Measurements from ENCODE around the gene FSTL4. TPM values are rescaled to one million over a fixed set of nuclear protein-coding genes. Genes with fewer than 3 reads are reported as not detected.

The FSTL4 gene
- polyA plus RNA-seq, 4 donors = 0.25 to 1.5 TPM; not detected in 2

DNA sequence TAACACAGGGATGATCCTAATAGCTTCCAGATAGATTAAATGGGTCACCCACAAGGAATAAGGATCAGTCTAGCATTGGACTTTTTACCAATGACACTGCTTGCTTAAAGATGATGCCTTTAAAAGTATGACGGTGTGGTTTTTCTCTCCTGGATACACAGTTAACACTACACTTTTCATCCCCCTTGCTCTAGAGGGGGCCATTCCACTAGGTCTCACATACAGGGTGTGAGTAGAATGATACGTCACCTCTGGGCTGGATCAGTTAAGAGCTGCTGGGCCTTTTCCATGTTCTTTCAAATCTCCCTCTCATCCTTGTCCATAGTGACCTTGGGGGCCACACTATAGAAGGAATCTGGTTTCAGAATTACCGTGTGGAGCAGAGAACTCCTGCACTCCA lies 140.6 kb downstream of the FSTL4 start:
- Histone ChIP-seq H3K4me3 (ENCODE audit: low read depth in 1 of 3, low read length in 3 of 3) (no peak overlapping the region), H3K4me1 (ENCODE audit: control insufficient read depth in 3 of 3, insufficient read depth in 2 of 3, low read depth in 1 of 3, low read length in 2 of 3) (no peaks in the 10 kb centered on the region), H3K27ac (ENCODE audit: low read depth in 1 of 3, low read length in 2 of 3) (no peak overlapping the region), H3K9me3 (ENCODE audit: control insufficient read depth in 2 of 2, insufficient read depth in 1 of 2, low read depth in 1 of 2, low read length in 1 of 2) (no peaks in the 10 kb centered on the region), H3K27me3 (ENCODE audit: control insufficient read depth in 3 of 3, insufficient read depth in 3 of 3, low read length in 3 of 3) (peaks cover 0 to 15% (median 0%) of the 10 kb centered on the region in 3 donors), H3K36me3 (ENCODE audit: control insufficient read depth in 3 of 3, insufficient read depth in 2 of 3, low read depth in 1 of 3, low read length in 3 of 3) (no peaks in the 10 kb centered on the region)
- 75 to 87% (median 78%) methylated on average over 3 of the region's 3 CpGs for WGBS, 3 donors
- no peak for DNase-seq
- no peak for FAIRE-seq

DNA sequence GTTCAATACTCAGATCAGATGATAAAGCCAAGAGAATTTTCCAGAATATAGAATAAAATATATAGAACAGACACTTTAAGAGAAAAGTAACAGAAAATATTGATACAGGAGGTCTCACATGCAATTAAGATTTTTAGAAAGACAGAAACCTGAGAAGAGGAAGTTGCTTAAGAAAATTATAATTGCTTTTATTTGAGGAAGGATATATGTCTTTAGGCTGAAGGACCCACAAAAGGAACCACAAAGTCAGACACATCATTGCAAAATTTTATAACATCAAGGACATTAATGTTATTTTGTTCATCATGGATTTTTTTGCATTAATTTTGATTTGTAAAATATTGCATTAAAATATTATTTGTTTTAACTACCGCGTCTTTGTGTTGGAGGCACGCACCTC lies 141.5 kb downstream of the FSTL4 start:
- DNase-seq = no peak

GRCh38 chr5:133469846-133470245 lies 142.5 kb downstream of the FSTL4 start:
- WGBS, 3 donors = 81 to 87% (median 85%) methylated on average over 7 of the region's 7 CpGs
- FAIRE-seq = no peak
- Histone ChIP-seq H3K36me3 (ENCODE audit: control insufficient read depth in 3 of 3, insufficient read depth in 2 of 3, low read depth in 1 of 3, low read length in 3 of 3) (no peaks in the 10 kb centered on the region), H3K4me3 (ENCODE audit: low read depth in 1 of 3, low read length in 3 of 3) (no peak overlapping the region), H3K9me3 (ENCODE audit: control insufficient read depth in 2 of 2, insufficient read depth in 1 of 2, low read depth in 1 of 2, low read length in 1 of 2) (no peaks in the 10 kb centered on the region), H3K4me1 (ENCODE audit: control insufficient read depth in 3 of 3, insufficient read depth in 2 of 3, low read depth in 1 of 3, low read length in 2 of 3) (no peaks in the 10 kb centered on the region), H3K27ac (ENCODE audit: low read depth in 1 of 3, low read length in 2 of 3) (no peak overlapping the region), H3K27me3 (ENCODE audit: control insufficient read depth in 3 of 3, insufficient read depth in 3 of 3, low read length in 3 of 3) (peaks cover 0 to 10% (median 0%) of the 10 kb centered on the region in 3 donors)
- DNase-seq = no peak

More for the DNA sequence above, 141.5 kb downstream of the FSTL4 start:
- H3K4me3 ChIP-seq (ENCODE audit: low read depth in 1 of 3, low read length in 3 of 3) = no peak overlapping the region
- H3K36me3 ChIP-seq (ENCODE audit: control insufficient read depth in 3 of 3, insufficient read depth in 2 of 3, low read depth in 1 of 3, low read length in 3 of 3) = no peaks in the 10 kb centered on the region
- peak; percentile 51 for FAIRE-seq
- H3K4me1 ChIP-seq (ENCODE audit: control insufficient read depth in 3 of 3, insufficient read depth in 2 of 3, low read depth in 1 of 3, low read length in 2 of 3) = no peaks in the 10 kb centered on the region
- H3K27ac ChIP-seq (ENCODE audit: low read depth in 1 of 3, low read length in 2 of 3) = no peak overlapping the region
- H3K27me3 ChIP-seq (ENCODE audit: control insufficient read depth in 3 of 3, insufficient read depth in 3 of 3, low read length in 3 of 3) = peaks cover 0 to 14% (median 0%) of the 10 kb centered on the region in 3 donors
- WGBS, 3 donors = 89 to 94% (median 90%) methylated on average over 3 of the region's 3 CpGs
- H3K9me3 ChIP-seq (ENCODE audit: control insufficient read depth in 2 of 2, insufficient read depth in 1 of 2, low read depth in 1 of 2, low read length in 1 of 2) = no peaks in the 10 kb centered on the region

DNA sequence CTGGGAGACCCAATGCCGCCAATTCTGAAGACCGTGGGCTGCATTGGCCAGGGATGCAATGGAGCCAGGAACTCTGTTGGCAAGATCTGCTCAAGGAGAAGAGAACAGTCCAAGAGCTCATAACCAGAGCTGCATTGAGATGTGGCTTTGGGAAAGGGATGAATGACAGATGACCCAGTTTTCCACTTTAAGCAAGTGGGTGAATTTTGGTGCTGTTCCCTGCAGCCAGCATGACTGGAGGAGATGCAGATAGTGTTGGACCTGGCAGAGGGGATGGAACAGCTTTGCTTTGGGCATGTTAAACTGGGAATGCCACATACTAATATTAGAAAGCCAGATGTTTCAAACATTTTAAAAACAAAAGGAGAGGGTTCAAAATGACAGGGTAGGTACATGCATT lies 143.1 kb downstream of the FSTL4 start:
- no peaks in the 10 kb centered on the region for H3K36me3 ChIP-seq (ENCODE audit: control insufficient read depth in 3 of 3, insufficient read depth in 2 of 3, low read depth in 1 of 3, low read length in 3 of 3)
- WGBS, 3 donors = 91 to 98% (median 91%) methylated on average over 2 of the region's 2 CpGs
- FAIRE-seq = no peak

DNA sequence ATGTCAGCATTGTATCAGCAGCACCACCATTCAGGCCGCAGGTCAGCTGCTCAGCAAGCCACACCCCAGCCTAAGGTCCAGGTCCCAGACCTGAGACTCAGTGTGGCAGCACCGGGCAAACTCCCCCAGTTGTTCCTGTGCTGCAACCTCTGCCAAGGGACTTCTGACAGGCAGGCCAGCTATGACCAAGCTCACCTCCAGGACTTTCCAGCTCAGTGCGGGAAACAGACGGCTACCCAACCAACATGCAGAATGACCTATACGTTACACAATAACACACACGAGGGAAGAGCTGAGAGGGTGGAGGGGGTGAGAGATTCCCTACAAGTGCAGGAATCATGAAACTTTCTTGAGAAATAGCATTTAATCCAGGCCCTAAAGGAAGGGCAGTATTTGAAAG lies 143.7 kb downstream of the FSTL4 start:
- FAIRE-seq (no peak), DNase-seq (no peak)
- Histone ChIP-seq H3K9me3 (ENCODE audit: control insufficient read depth in 2 of 2, insufficient read depth in 1 of 2, low read depth in 1 of 2, low read length in 1 of 2) (no peaks in the 10 kb centered on the region), H3K27me3 (ENCODE audit: control insufficient read depth in 3 of 3, insufficient read depth in 3 of 3, low read length in 3 of 3) (peaks cover 0 to 2% (median 0%) of the 10 kb centered on the region in 3 donors), H3K36me3 (ENCODE audit: control insufficient read depth in 3 of 3, insufficient read depth in 2 of 3, low read depth in 1 of 3, low read length in 3 of 3) (no peaks in the 10 kb centered on the region), H3K4me3 (ENCODE audit: low read depth in 1 of 3, low read length in 3 of 3) (no peak overlapping the region), H3K4me1 (ENCODE audit: control insufficient read depth in 3 of 3, insufficient read depth in 2 of 3, low read depth in 1 of 3, low read length in 2 of 3) (no peaks in the 10 kb centered on the region), H3K27ac (ENCODE audit: low read depth in 1 of 3, low read length in 2 of 3) (no peak overlapping the region)
- WGBS, 3 donors = 68 to 80% (median 77%) methylated on average over 6 of the region's 6 CpGs

More for the DNA sequence above, 143.1 kb downstream of the FSTL4 start:
- no peaks in the 10 kb centered on the region for H3K4me1 ChIP-seq (ENCODE audit: control insufficient read depth in 3 of 3, insufficient read depth in 2 of 3, low read depth in 1 of 3, low read length in 2 of 3)
- H3K27me3 ChIP-seq (ENCODE audit: control insufficient read depth in 3 of 3, insufficient read depth in 3 of 3, low read length in 3 of 3) = peaks cover 0 to 6% (median 0%) of the 10 kb centered on the region in 3 donors
- H3K4me3 ChIP-seq (ENCODE audit: low read depth in 1 of 3, low read length in 3 of 3) = no peak overlapping the region
- no peak overlapping the region for H3K27ac ChIP-seq (ENCODE audit: low read depth in 1 of 3, low read length in 2 of 3)
- H3K9me3 ChIP-seq (ENCODE audit: control insufficient read depth in 2 of 2, insufficient read depth in 1 of 2, low read depth in 1 of 2, low read length in 1 of 2) = no peaks in the 10 kb centered on the region
- no peak for DNase-seq

GRCh38 chr5:133467826-133468463 lies 144.4 kb downstream of the FSTL4 start:
- no peak for DNase-seq
- no peaks in the 10 kb centered on the region for H3K36me3 ChIP-seq (ENCODE audit: control insufficient read depth in 3 of 3, insufficient read depth in 2 of 3, low read depth in 1 of 3, low read length in 3 of 3)
- 72 to 73% (median 72%) methylated on average over 4 of the region's 4 CpGs for WGBS, 3 donors
- FAIRE-seq = no peak
- peaks cover 0 to 2% (median 0%) of the 10 kb centered on the region in 3 donors for H3K27me3 ChIP-seq (ENCODE audit: control insufficient read depth in 3 of 3, insufficient read depth in 3 of 3, low read length in 3 of 3)
- H3K4me3 ChIP-seq (ENCODE audit: low read depth in 1 of 3, low read length in 3 of 3) = no peak overlapping the region
- no peaks in the 10 kb centered on the region for H3K9me3 ChIP-seq (ENCODE audit: control insufficient read depth in 2 of 2, insufficient read depth in 1 of 2, low read depth in 1 of 2, low read length in 1 of 2)
- H3K27ac ChIP-seq (ENCODE audit: low read depth in 1 of 3, low read length in 2 of 3) = no peak overlapping the region
- no peaks in the 10 kb centered on the region for H3K4me1 ChIP-seq (ENCODE audit: control insufficient read depth in 3 of 3, insufficient read depth in 2 of 3, low read depth in 1 of 3, low read length in 2 of 3)

- no peak for FAIRE-seq
- H3K9me3 ChIP-seq (ENCODE audit: control insufficient read depth in 2 of 2, insufficient read depth in 1 of 2, low read depth in 1 of 2, low read length in 1 of 2) = no peaks in the 10 kb centered on the region
- H3K27ac ChIP-seq (ENCODE audit: low read depth in 1 of 3, low read length in 2 of 3) = no peak overlapping the region
- H3K27me3 ChIP-seq (ENCODE audit: control insufficient read depth in 3 of 3, insufficient read depth in 3 of 3, low read length in 3 of 3) = peaks cover 0 to 2% (median 0%) of the 10 kb centered on the region in 3 donors
- 62 to 73% (median 69%) methylated on average over 7 of the region's 7 CpGs for WGBS, 3 donors
- no peak overlapping the region for H3K4me3 ChIP-seq (ENCODE audit: low read depth in 1 of 3, low read length in 3 of 3)
- no peak for DNase-seq
- H3K36me3 ChIP-seq (ENCODE audit: control insufficient read depth in 3 of 3, insufficient read depth in 2 of 3, low read depth in 1 of 3, low read length in 3 of 3) = no peaks in the 10 kb centered on the region
- no peaks in the 10 kb centered on the region for H3K4me1 ChIP-seq (ENCODE audit: control insufficient read depth in 3 of 3, insufficient read depth in 2 of 3, low read depth in 1 of 3, low read length in 2 of 3)
Measured at GRCh38 chr5:133467335-133467779, 145.0 kb downstream of the FSTL4 start.

DNA sequence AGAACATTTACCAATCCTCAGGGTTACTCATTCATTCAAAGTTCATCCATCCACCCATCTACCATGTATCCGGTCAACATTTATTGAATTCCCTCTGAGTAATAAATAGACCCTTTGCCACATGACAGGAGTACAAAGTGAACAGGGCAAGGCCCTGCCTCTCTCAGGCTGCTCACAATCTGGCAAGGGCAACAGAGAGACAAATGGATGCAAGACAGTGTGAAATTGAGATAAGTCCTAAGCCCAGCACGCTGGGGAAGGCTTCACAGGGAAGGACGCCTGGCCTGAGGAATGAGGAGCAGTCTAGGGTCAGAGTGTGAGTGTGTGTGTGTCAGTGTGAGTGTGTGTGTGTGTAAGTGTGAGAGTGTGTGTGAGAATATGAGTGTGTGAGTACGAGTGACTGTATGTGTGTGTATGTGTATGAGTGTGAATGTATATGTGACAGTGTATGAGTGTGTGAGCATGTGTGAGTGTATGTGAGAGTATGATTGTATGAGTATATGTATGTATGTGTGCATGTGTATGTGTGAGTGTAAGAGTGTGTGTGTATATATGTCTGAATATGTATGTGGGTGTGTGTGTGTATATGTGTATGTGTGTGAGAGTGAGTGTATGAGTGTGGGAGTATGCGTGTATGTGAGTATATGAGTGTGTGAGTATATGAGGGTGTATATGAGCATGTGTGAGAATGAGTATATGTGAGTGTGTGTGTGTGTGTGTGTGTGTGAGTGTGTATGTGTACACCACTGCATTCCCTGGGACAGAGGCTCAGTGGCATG lies 145.6 kb downstream of the FSTL4 start:
- no peak for FAIRE-seq
- Histone ChIP-seq H3K27ac (ENCODE audit: low read depth in 1 of 3, low read length in 2 of 3) (no peak overlapping the region), H3K9me3 (ENCODE audit: control insufficient read depth in 2 of 2, insufficient read depth in 1 of 2, low read depth in 1 of 2, low read length in 1 of 2) (no peaks in the 10 kb centered on the region), H3K4me1 (ENCODE audit: control insufficient read depth in 3 of 3, insufficient read depth in 2 of 3, low read depth in 1 of 3, low read length in 2 of 3) (no peaks in the 10 kb centered on the region), H3K36me3 (ENCODE audit: control insufficient read depth in 3 of 3, insufficient read depth in 2 of 3, low read depth in 1 of 3, low read length in 3 of 3) (no peaks in the 10 kb centered on the region), H3K4me3 (ENCODE audit: low read depth in 1 of 3, low read length in 3 of 3) (no peak overlapping the region), H3K27me3 (ENCODE audit: control insufficient read depth in 3 of 3, insufficient read depth in 3 of 3, low read length in 3 of 3) (peaks cover 0 to 2% (median 0%) of the 10 kb centered on the region in 3 donors)
- 88 to 93% (median 91%) methylated on average over 5 of the region's 5 CpGs for WGBS, 3 donors
- no peak for DNase-seq

Data from small intestine (tissue), 7 donors.